Measurements from ENCODE around the gene PLCB4. TPM values are rescaled to one million over a fixed set of nuclear protein-coding genes. Genes with fewer than 3 reads are reported as not detected.

Gene PLCB4
- total RNA-seq, 1 experiment from 2014 or later, result 12.6 TPM

DNA sequence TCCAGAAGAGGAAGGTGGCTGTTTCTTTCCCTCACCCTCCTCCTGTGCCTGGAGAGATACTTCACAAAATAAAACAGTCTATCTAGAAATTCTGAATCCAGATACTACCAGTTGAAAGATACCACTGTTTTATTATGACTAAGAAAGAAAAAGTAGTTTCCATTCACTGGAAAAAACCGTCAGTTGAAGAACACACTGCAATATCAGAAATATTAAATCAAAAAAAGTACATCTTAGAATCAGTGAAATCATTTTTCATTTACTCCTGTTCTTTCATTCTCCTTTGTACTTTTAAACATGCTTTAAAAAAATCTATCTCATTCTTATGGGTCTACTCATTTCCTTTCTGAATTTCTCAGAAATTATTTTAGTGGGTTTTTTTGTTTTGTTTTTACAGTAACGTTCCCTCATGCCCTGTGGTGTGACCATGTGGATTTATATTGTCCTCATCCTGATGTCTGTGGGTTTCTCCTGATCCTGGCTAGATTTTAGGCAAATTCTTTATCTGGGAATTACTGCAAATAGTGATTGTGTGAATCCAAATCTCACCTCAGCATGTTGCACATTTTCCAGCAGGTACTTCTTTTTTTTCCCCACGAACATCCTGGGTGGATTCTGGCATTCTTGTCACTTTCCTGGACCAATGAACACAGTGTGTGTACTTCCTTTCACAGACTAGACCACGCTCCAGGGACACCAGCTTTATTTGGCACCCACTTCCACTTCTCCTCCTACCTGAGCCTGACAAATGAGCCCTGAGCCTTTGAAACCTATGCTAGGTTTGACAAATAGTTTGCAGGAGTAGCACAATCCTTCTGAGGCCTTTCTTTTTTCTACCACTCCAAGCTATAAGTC lies 331.5 kb downstream of the PLCB4 start (continued):
- TF ChIP-seq, protein P1, sequence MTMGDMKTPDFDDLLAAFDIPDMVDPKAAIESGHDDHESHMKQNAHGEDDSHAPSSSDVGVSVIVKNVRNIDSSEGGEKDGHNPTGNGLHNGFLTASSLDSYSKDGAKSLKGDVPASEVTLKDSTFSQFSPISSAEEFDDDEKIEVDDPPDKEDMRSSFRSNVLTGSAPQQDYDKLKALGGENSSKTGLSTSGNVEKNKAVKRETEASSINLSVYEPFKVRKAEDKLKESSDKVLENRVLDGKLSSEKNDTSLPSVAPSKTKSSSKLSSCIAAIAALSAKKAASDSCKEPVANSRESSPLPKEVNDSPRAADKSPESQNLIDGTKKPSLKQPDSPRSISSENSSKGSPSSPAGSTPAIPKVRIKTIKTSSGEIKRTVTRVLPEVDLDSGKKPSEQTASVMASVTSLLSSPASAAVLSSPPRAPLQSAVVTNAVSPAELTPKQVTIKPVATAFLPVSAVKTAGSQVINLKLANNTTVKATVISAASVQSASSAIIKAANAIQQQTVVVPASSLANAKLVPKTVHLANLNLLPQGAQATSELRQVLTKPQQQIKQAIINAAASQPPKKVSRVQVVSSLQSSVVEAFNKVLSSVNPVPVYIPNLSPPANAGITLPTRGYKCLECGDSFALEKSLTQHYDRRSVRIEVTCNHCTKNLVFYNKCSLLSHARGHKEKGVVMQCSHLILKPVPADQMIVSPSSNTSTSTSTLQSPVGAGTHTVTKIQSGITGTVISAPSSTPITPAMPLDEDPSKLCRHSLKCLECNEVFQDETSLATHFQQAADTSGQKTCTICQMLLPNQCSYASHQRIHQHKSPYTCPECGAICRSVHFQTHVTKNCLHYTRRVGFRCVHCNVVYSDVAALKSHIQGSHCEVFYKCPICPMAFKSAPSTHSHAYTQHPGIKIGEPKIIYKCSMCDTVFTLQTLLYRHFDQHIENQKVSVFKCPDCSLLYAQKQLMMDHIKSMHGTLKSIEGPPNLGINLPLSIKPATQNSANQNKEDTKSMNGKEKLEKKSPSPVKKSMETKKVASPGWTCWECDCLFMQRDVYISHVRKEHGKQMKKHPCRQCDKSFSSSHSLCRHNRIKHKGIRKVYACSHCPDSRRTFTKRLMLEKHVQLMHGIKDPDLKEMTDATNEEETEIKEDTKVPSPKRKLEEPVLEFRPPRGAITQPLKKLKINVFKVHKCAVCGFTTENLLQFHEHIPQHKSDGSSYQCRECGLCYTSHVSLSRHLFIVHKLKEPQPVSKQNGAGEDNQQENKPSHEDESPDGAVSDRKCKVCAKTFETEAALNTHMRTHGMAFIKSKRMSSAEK (CRISPR knock-in tag; IDR thresholded peaks at IDR 0.05; ENCODE audit: borderline replicate concordance), result no peak

DNA sequence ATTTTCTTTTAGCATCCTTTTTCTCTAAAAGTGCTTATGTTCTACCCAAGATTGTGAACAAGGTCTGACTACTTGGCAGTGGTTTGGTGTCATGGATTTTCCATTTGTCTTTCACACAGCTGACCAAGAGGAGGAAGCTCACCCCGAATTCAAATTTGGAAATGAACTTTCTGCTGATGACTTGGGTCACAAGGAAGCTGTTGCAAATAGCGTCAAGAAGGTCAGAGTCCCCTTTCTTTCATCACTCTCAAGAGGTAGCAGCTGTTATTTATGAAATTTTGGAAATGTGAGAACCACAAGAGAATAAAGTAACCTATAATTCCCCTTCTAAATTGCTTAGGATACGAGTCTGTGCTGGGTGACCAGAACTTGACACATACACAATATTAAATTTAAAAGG lies 332.5 kb downstream of the PLCB4 start:
- DNase-seq (ENCODE audit: low spot score), result no peak
- peaks cover 12% of the 10 kb centered on the region for H3K4me1 Mint-ChIP-seq
- POLR2A ChIA-PET, result no interaction called here
- no peak overlapping the region for H3K4me3 Mint-ChIP-seq
- TF ChIP-seq NR1H2 (CRISPR knock-in tag; IDR thresholded peaks at IDR 0.05) (no peak), MXD4 (CRISPR knock-in tag; IDR thresholded peaks at IDR 0.05; ENCODE audit: borderline replicate concordance) (no peak), ATF1 (CRISPR knock-in tag; IDR thresholded peaks at IDR 0.05) (no peak), MYBL2 (CRISPR knock-in tag; IDR thresholded peaks at IDR 0.05) (no peak), ZNF121 (CRISPR knock-in tag; IDR thresholded peaks at IDR 0.05) (no peak)
- TF ChIP-seq, protein P2, sequence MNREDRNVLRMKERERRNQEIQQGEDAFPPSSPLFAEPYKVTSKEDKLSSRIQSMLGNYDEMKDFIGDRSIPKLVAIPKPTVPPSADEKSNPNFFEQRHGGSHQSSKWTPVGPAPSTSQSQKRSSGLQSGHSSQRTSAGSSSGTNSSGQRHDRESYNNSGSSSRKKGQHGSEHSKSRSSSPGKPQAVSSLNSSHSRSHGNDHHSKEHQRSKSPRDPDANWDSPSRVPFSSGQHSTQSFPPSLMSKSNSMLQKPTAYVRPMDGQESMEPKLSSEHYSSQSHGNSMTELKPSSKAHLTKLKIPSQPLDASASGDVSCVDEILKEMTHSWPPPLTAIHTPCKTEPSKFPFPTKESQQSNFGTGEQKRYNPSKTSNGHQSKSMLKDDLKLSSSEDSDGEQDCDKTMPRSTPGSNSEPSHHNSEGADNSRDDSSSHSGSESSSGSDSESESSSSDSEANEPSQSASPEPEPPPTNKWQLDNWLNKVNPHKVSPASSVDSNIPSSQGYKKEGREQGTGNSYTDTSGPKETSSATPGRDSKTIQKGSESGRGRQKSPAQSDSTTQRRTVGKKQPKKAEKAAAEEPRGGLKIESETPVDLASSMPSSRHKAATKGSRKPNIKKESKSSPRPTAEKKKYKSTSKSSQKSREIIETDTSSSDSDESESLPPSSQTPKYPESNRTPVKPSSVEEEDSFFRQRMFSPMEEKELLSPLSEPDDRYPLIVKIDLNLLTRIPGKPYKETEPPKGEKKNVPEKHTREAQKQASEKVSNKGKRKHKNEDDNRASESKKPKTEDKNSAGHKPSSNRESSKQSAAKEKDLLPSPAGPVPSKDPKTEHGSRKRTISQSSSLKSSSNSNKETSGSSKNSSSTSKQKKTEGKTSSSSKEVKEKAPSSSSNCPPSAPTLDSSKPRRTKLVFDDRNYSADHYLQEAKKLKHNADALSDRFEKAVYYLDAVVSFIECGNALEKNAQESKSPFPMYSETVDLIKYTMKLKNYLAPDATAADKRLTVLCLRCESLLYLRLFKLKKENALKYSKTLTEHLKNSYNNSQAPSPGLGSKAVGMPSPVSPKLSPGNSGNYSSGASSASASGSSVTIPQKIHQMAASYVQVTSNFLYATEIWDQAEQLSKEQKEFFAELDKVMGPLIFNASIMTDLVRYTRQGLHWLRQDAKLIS (CRISPR knock-in tag; IDR thresholded peaks at IDR 0.05; ENCODE audit: borderline replicate concordance), result no peak
- TF ChIP-seq, protein P3, sequence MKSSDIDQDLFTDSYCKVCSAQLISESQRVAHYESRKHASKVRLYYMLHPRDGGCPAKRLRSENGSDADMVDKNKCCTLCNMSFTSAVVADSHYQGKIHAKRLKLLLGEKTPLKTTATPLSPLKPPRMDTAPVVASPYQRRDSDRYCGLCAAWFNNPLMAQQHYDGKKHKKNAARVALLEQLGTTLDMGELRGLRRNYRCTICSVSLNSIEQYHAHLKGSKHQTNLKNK (CRISPR knock-in tag; IDR thresholded peaks at IDR 0.05), result no peak
- TF ChIP-seq, protein P4, sequence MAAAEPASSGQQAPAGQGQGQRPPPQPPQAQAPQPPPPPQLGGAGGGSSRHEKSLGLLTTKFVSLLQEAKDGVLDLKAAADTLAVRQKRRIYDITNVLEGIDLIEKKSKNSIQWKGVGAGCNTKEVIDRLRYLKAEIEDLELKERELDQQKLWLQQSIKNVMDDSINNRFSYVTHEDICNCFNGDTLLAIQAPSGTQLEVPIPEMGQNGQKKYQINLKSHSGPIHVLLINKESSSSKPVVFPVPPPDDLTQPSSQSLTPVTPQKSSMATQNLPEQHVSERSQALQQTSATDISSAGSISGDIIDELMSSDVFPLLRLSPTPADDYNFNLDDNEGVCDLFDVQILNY (CRISPR knock-in tag; IDR thresholded peaks at IDR 0.05), result no peak
- TF ChIP-seq, protein P5, sequence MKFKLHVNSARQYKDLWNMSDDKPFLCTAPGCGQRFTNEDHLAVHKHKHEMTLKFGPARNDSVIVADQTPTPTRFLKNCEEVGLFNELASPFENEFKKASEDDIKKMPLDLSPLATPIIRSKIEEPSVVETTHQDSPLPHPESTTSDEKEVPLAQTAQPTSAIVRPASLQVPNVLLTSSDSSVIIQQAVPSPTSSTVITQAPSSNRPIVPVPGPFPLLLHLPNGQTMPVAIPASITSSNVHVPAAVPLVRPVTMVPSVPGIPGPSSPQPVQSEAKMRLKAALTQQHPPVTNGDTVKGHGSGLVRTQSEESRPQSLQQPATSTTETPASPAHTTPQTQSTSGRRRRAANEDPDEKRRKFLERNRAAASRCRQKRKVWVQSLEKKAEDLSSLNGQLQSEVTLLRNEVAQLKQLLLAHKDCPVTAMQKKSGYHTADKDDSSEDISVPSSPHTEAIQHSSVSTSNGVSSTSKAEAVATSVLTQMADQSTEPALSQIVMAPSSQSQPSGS (CRISPR knock-in tag; IDR thresholded peaks at IDR 0.05; ENCODE audit: borderline replicate concordance, low read depth), result no peak
- H3K36me3 Mint-ChIP-seq, result no peaks in the 10 kb centered on the region
- H3K9me3 Mint-ChIP-seq, result no peaks in the 10 kb centered on the region
- H3K27me3 Mint-ChIP-seq (ENCODE audit: low read depth), result no peaks in the 10 kb centered on the region
- no peak for ATAC-seq
- H3K27ac Mint-ChIP-seq, result no peak overlapping the region
- CTCF ChIA-PET, result interaction anchor here (1.1 kb wide), 1 partner anchor 8 kb away, joined by 3 read pairs; no protein-coding TSS in a partner anchor

DNA sequence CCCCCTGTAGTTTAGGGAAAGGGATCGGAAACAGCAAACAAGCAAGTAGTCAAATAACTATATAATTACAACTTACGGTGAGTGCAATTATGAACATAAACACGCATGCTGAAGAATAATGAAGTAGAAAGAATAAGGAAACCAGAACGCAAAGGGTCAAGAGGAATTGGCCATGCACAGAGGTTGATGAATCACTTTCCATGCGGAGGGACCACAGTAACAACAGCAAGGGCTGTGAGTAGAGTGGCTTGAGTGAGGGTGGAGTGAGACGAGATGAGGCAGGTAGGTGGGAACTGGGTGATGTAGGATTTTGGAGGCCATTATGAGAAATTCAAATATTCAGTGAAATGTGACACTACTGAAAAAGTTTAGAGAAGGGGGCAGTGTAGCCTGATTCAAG lies 333.3 kb downstream of the PLCB4 start:
- ChIA-PET POLR2A (no interaction called here), CTCF (no interaction called here)
- ATAC-seq, result no peak
- Mint-ChIP-seq H3K27me3 (ENCODE audit: low read depth) (no peaks in the 10 kb centered on the region), H3K4me1 (peaks cover 12% of the 10 kb centered on the region), H3K9me3 (no peaks in the 10 kb centered on the region), H3K4me3 (no peak overlapping the region), H3K27ac (no peak overlapping the region), H3K36me3 (no peaks in the 10 kb centered on the region)
- no peak for DNase-seq (ENCODE audit: low spot score)
- TF ChIP-seq, protein P6, sequence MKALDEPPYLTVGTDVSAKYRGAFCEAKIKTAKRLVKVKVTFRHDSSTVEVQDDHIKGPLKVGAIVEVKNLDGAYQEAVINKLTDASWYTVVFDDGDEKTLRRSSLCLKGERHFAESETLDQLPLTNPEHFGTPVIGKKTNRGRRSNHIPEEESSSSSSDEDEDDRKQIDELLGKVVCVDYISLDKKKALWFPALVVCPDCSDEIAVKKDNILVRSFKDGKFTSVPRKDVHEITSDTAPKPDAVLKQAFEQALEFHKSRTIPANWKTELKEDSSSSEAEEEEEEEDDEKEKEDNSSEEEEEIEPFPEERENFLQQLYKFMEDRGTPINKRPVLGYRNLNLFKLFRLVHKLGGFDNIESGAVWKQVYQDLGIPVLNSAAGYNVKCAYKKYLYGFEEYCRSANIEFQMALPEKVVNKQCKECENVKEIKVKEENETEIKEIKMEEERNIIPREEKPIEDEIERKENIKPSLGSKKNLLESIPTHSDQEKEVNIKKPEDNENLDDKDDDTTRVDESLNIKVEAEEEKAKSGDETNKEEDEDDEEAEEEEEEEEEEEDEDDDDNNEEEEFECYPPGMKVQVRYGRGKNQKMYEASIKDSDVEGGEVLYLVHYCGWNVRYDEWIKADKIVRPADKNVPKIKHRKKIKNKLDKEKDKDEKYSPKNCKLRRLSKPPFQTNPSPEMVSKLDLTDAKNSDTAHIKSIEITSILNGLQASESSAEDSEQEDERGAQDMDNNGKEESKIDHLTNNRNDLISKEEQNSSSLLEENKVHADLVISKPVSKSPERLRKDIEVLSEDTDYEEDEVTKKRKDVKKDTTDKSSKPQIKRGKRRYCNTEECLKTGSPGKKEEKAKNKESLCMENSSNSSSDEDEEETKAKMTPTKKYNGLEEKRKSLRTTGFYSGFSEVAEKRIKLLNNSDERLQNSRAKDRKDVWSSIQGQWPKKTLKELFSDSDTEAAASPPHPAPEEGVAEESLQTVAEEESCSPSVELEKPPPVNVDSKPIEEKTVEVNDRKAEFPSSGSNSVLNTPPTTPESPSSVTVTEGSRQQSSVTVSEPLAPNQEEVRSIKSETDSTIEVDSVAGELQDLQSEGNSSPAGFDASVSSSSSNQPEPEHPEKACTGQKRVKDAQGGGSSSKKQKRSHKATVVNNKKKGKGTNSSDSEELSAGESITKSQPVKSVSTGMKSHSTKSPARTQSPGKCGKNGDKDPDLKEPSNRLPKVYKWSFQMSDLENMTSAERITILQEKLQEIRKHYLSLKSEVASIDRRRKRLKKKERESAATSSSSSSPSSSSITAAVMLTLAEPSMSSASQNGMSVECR (CRISPR knock-in tag; IDR thresholded peaks at IDR 0.05; ENCODE audit: borderline replicate concordance), result no peak
- TF ChIP-seq SOX15 (CRISPR knock-in tag; IDR thresholded peaks at IDR 0.05), result no peak
- TF ChIP-seq ZNF671 (CRISPR knock-in tag; IDR thresholded peaks at IDR 0.05), result no peak

Data from WTC11 (cell line).